GM18505 (cell line): ENCODE data around the gene INHBB.
"Not testable (repeated sequence)": the region's sequence is repeated elsewhere in the genome, so short reads cannot be mapped to it uniquely, and the experiment has no call there.

Experiments
- ATAC-seq: cut with Tn5 transposase; IDR thresholded peaks from one replicate; pipeline ENCODE4 v1.9.1; 2021; ENCODE audit not compliant: unreplicated experiment
- POLR2A ChIP-seq: IDR thresholded peaks from 4 replicates; pipeline ENCODE4 v1.6.1; 2011; ENCODE audit warnings: borderline replicate concordance; ENCODE audit not compliant: insufficient read depth, insufficient read length; ENCODE audit errors: extremely low read depth

INHBB gene

DNA sequence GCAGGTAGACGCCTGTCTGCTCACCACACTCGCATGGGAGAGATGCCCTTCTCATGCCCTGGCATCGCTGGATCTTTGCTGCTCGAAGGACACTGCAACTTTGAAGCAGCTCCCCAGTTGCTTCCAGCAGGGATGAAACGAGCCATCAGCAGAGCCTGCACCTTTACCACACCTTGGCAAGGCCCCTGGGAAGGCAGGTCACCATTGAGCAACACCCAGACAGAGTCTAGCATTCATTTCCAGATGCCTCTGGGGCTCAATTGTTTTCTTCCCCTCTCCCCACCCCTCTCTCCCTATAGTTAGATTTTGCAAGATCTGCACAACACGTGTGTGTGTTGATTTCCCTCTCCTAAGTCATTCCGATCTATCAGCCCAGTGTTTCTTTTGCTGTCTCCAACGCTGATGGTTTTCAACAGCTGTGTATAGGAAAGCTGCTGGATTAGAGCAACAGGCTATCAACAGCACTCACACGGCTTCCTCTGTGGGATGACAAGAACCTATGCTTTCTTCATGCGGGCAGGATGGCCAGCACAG is 25.6 kb upstream of the INHBB start:
- TF ChIP-seq POLR2A: no peak
- ATAC-seq: no peak

DNA sequence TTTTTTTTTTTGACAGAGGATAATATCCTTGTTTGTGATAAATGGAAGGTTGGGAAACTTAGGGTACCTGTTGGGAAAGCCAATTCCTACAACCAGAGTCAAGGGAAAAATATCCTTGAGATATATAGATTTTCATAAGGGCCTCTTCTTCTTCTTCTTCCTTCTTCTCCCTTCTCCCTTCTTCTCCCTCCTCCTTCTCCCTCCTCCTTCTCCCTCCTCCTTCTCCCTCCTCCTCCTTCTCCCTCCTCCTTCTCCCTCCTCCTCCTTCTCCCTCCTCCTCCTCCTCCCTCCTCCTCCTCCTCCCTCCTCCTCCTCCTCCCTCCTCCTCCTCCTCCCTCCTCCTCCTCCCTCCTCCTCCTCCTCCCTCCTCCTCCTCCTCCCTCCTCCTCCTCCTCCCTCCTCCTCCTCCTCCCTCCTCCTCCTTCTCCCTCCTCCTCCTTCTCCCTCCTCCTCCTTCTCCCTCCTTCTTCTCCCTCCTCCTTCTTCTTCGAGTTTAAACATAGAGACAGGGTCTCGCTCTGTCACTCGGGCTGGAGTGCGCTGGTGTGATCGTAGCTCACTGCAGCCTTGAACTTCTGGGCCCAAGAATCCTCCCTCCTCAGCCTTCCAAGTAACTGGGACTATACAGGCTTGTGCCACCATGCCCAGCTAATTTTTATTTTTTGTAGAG is 24.9 kb upstream of the INHBB start:
- not testable (repeated sequence) for ATAC-seq

GRCh38 chr2:120321721-120322284 is 24.1 kb upstream of the INHBB start:
- TF ChIP-seq POLR2A: no peak
- no peak for ATAC-seq

GRCh38 chr2:120322329-120322728 is 23.6 kb upstream of the INHBB start:
- no peak for TF ChIP-seq POLR2A
- no peak for ATAC-seq

DNA sequence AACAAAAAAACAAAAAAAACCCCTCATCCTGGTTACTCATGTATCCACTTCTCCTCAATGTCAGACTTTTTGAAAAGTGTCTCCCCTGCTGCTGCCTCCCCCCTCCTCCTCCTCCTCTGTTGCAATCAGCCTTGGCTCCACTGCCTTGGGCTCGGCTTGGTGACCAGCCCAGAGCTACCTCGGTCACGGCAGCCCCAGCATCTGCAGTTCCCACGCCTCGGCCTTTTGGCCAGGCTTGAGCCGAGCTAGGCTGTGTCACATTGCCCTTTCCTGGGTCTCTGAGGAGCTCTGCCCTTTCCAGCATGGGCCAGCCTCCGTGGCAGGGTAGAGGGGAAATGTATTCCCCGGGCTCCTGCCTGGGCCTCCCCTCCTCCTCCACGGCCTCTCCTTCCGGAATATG is 22.7 kb upstream of the INHBB start:
- no peak for TF ChIP-seq POLR2A
- no peak for ATAC-seq

DNA sequence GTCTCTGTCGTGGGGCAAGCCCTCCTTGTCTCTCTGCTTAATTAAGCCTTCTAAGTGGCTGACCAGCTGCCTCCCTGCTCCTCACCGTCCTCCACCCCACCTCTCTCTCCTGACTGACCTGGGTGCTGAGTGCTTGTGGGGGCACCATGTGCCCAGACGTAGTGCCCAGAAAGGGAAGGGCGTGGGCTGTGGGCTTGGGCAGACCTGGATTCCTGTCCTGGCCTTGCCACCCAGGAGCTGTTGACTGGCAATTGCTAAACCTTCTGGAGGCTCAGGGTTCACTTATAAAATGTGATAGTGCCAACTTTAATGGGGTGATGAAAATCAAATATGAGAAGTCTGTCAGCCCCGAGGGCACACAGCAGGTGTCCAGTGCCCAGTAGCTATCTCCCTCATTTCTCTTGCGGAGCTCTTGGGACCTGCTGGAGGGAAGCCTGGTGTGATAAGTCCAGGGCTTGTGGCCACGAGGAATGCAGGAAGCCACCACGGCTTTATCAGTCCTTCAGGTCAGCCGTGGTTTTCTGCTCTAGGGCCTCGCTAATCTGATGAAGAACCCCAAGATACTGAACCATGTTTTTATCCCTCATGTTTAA is 22.0 kb upstream of the INHBB start:
- no peak for TF ChIP-seq POLR2A
- no peak for ATAC-seq

- ATAC-seq: no peak
- no peak for TF ChIP-seq POLR2A
Measured at GRCh38 chr2:120324933-120325332, 21.0 kb upstream of the INHBB start.

GRCh38 chr2:120326066-120326465 is 19.9 kb upstream of the INHBB start:
- TF ChIP-seq POLR2A: no peak

DNA sequence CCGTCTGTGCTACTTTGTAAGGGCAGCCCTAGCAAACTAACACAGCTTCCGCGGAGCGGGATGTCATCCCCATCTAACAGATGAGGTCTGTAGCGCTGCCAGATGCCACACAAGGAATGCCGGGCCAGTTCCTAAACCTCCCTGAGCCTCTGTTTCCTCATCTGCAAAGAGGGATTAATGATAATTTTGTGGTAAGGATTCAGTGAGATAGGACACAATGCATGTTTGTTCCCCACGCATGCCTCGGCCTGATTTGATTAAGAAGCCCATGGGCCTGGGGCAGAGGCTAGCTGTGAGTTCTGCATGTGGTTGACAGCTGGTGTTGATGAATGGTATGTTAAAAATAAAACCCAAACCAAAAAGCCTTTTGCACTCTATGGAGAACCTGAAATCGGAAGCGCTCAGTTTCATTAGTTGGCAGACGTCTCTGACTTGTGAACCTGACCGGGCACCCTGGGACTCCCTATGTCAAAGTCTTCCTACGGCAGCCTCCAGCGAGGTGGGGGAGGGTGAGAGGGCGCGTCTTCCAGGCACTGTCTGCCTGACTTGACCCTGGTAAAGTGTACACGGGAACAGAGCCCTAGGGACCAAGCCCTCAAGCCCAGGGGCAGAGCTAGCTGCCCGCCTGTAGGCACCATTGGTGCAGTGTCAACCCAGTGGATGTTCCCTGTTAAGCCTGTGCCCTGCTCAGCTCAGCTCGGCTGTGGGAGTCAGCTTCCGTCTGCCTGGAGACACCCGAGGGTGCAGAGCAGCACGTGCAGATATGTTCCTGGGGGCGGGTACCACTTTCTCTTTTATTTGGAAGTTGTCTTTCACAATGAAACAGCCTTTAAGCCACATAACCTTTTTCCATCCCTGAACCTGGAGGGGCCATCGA is 14.8 kb upstream of the INHBB start:
- ATAC-seq: no peak

More at GRCh38 chr2:120326066-120326465, 19.9 kb upstream of the INHBB start:
- no peak for ATAC-seq

GRCh38 chr2:120331903-120332302 is 14.0 kb upstream of the INHBB start:
- TF ChIP-seq POLR2A: no peak
- ATAC-seq: no peak

More for the DNA sequence above, 14.8 kb upstream of the INHBB start:
- no peak for TF ChIP-seq POLR2A

DNA sequence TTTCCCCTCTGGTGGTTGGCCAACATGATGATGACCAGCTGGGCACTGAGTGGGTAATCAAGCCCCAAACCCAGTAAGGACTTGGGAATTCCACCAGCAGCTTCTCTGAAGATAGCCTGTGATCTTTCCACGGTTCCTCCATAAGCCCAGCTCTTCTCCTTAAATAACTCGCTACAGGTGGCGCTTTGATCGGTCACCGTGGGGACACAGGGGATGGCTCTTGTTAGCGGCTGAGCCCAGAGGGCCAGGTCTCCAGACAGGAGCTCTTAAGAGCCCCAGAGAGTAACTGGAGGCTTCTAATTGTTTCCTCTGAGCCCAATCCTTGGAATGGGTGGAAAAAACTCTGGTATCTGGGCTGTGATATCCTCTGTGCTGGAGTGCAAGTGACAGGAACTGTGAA is 13.6 kb upstream of the INHBB start:
- no peak for TF ChIP-seq POLR2A
- no peak for ATAC-seq

DNA sequence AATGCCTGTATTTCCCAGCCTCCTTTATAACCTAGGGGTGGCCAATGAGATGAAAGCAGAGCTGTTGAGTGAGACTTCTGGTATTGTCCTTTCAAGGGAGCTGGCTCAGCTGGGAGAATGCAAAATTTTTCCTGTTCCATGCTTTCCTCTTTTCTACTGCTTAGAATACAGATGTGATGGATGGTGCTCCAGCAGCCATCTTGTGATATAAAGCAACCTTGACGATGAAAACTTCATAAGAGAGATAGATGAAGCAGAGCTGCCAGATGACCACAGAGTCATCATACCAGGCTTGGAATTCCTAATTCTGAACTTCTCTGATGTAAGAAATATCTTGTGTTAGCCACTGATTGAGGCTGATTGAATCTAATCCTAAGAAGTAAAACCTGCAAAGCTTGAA is 11.9 kb upstream of the INHBB start:
- no peak for ATAC-seq
- TF ChIP-seq POLR2A: no peak

DNA sequence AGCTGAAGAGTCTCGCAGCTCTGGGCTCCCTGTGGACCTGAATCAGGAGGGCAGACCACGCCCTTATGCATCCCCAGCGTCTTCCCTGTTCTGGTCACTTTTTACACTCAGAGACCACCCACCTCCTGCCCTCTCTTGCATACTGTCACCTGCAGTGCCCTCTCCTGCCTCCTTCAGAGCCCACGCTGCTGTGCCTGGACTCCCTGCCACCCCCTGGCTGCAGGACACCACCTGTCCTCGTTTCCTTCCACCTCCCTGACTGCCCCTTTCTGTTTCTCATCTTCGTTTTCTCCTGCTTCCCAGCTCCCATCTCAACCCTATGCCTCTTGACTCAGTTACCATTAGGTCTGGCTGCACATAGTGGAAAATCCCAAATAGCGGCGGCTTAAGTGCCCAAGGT is 9.2 kb upstream of the INHBB start:
- no peak for TF ChIP-seq POLR2A
- no peak for ATAC-seq
